Spleen (tissue), 11 donors: Measurements from ENCODE around the gene MEGF6. TPM values are rescaled to one million over a fixed set of nuclear protein-coding genes. Genes with fewer than 3 reads are reported as not detected.
A peak's percentile ranks its signal among the peaks of the same experiment; 100 is the strongest.

Experiments
- DNase-seq: peaks from one replicate; pipeline ENCODE4 v3.0.0-alpha.2; 2020
- H3K27ac ChIP-seq, 8 donors: fragments of 200-600 bp; sonication (generic) in 7 of 8; 1 replicate in 4 of 8; 2 replicates in 4 of 8; pipeline versions ENCODE4 v1.5.0 to v1.8.0; 2016 to 2021; ENCODE audit warnings: inconsistent platforms in 4 of 8, mild to moderate bottlenecking in 4 of 8, moderate library complexity in 1 of 8
- H3K27me3 ChIP-seq, 7 donors: fragments of 200-600 bp; sonication (generic) in 6 of 7; replicated peaks in 1 of 7; 1 replicate in 4 of 7; 2 replicates in 3 of 7; pipeline versions ENCODE4 v1.5.0 to v1.8.0; 2016 to 2021; ENCODE audit warnings: inconsistent platforms in 3 of 7, mild to moderate bottlenecking in 1 of 7
- H3K36me3 ChIP-seq, 6 donors: fragments of 200-600 bp; sonication (generic) in 5 of 6; 1 replicate in 4 of 6; 2 replicates in 2 of 6; pipeline versions ENCODE4 v1.5.0 to v1.8.0; 2016 to 2021; ENCODE audit warnings: inconsistent platforms in 2 of 6
- H3K4me1 ChIP-seq, 6 donors: fragments of 200-600 bp; sonication (generic) in 5 of 6; 1 replicate in 3 of 6; 2 replicates in 3 of 6; pipeline versions ENCODE4 v1.5.0 to v1.8.0; 2016 to 2021; ENCODE audit warnings: inconsistent platforms in 3 of 6
- H3K4me3 ChIP-seq, 8 donors: fragments of 200-600 bp; sonication (generic) in 7 of 8; 1 replicate in 4 of 8; 2 replicates in 4 of 8; pipeline versions ENCODE4 v1.5.0 to v1.8.0; 2016 to 2021; ENCODE audit warnings: inconsistent platforms in 4 of 8, mild to moderate bottlenecking in 4 of 8, moderate library complexity in 2 of 8
- H3K9me3 ChIP-seq, 8 donors: fragments of 200-600 bp; sonication (generic) in 7 of 8; 1 replicate in 4 of 8; 2 replicates in 4 of 8; pipeline versions ENCODE4 v1.5.0 to v1.8.0; 2016 to 2021; ENCODE audit warnings: inconsistent platforms in 4 of 8
- CTCF ChIP-seq, 11 experiments: fragments of 200-600 bp in 7 of 11; fragments of 450-650 bp in 4 of 11; sonication (generic) in 4 of 11; IDR thresholded peaks in 8 of 11; conservative IDR thresholded peaks in 3 of 11; 1 replicate in 7 of 11; 2 replicates in 4 of 11; pipeline versions ENCODE4 v1.4.0 to v1.8.0; 2016 to 2021; ENCODE audit warnings: antibody characterized with exemption in 11 of 11, inconsistent platforms in 4 of 11, mild to moderate bottlenecking in 1 of 11
- POLR2A ChIP-seq, 3 donors: fragments of 450-650 bp; IDR thresholded peaks; one replicate each; pipeline ENCODE4 v1.5.1; 2017; ENCODE audit warnings: antibody characterized with exemption in 3 of 3, mild to moderate bottlenecking in 1 of 3
- POLR2AphosphoS5 ChIP-seq, 3 donors: sonication (generic); formaldehyde crosslinking; IDR thresholded peaks; one replicate each; pipeline ENCODE4 v1.5.1; 2017; ENCODE audit warnings: antibody characterized with exemption in 3 of 3
- WGBS, 5 donors: extraction: QIAGEN DNeasy Blood & Tissue Kit in 3 of 5; methylation state at CpG; one replicate each; pipeline versions ENCODE4 v1.1.5 to v1.1.7; 2013 to 2018; 5-methylcytosine and 5-hydroxymethylcytosine counted together
- intact Hi-C: fragments of 100-400 bp; cut with DNase I; formaldehyde crosslinking; loops from one replicate; pipeline ENCODE4 v1.15.0; 2023; ENCODE audit warnings: low total_unique reads
- polyA plus RNA-seq, 3 donors: library from polyadenylated mRNA; stranded (reverse); fragments of 200-250 nt; gene quantifications; one replicate each; pipeline ENCODE4 v1.2.1, GENCODE V29; 2013
- total RNA-seq, 7 donors: library from RNA; depleted of rRNA in 3 of 7; stranded (reverse); fragments of >200 nt in 3 of 7; fragmentation: NEBNext Ultra II Directional in 4 of 7; extraction: Animal tissue kit (Norgen Biotek cat#: 25700) in 4 of 7; gene quantifications; one replicate each; pipeline versions ENCODE4 v1.1.0 to v1.2.1, GENCODE V29; 2016 to 2021
- donor health status: healthy with polysubstance abuse.
- donor health status: DM: no; HTN: no; CAD: no; lungs with moderate emphysema.
- donor health status: DM: no; HTN: no; CAD: no.
- donor health status: Bipolar disorder and iron deficiency.
- donor health status: healthy.
- donor health status: DM: no; HTN: no; CAD: no.
- donor health status: DM: yes; HTN: yes; CAD: no.

The MEGF6 gene
- total and polyA plus RNA-seq, 10 donors: 8.7 to 39.5 (median 20.3) TPM

- peak; percentile 62 for DNase-seq
- peaks cover 7 to 32% (median 22%) of the 10 kb centered on the region in 6 donors for H3K4me1 ChIP-seq
- H3K27me3 ChIP-seq: peaks cover 0 to 2% (median 1%) of the 10 kb centered on the region in 7 donors
- WGBS, 5 donors: 96 to 99% (median 97%) methylated on average over 33 to 43 of the region's 43 CpGs
- no peak overlapping the region for H3K4me3 ChIP-seq
- no peak overlapping the region for H3K27ac ChIP-seq
- TF ChIP-seq POLR2A (IDR thresholded peaks at IDR 0.05) (no peak), POLR2AphosphoS5 (IDR thresholded peaks at IDR 0.05) (no peak), CTCF (IDR thresholded peaks at IDR 0.05 in 8 of 11, conservative IDR thresholded peaks at IDR 0.05 in 3 of 11) (no peak)
- peaks cover 0 to 71% (median 37%) of the 10 kb centered on the region in 6 donors for H3K36me3 ChIP-seq
- intact Hi-C loops: no loop called here
- no peaks in the 10 kb centered on the region for H3K9me3 ChIP-seq
Observed at GRCh38 chr1:3645247-3645646, 33.9 kb upstream of the MEGF6 start.

DNA sequence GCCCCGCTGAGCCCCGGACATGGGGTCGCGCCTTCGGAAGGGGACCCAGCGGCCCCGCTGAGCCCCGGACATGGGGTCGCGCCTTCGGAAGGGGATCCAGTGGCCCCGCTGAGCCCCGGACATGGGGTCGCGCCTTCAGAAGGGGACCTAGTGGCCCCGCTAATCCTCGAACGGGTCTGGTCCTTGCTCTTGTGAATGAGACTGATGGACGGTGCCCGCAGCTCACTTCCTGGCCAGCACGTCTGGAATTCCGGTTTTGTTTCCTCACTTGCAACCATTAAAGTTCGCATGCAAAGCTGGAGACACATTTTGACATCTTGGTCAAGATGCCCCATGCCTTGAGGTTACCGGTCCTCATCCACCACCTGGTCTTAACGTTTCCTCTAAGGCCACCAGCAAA is 33.0 kb upstream of the MEGF6 start:
- Histone ChIP-seq H3K4me1 (peaks cover 4 to 24% (median 16%) of the 10 kb centered on the region in 6 donors), H3K27me3 (no peaks in the 10 kb centered on the region), H3K36me3 (peaks cover 0 to 81% (median 46%) of the 10 kb centered on the region in 6 donors), H3K4me3 (no peak overlapping the region), H3K9me3 (no peaks in the 10 kb centered on the region), H3K27ac (no peak overlapping the region)
- TF ChIP-seq POLR2AphosphoS5 (IDR thresholded peaks at IDR 0.05): no peak
- no peak for TF ChIP-seq CTCF (IDR thresholded peaks at IDR 0.05 in 8 of 11, conservative IDR thresholded peaks at IDR 0.05 in 3 of 11)
- TF ChIP-seq POLR2A (IDR thresholded peaks at IDR 0.05): no peak
- intact Hi-C loops: no loop called here
- DNase-seq: peak; percentile 28
- 87 to 95% (median 94%) methylated on average over 5 to 23 of the region's 25 CpGs for WGBS, 5 donors

DNA sequence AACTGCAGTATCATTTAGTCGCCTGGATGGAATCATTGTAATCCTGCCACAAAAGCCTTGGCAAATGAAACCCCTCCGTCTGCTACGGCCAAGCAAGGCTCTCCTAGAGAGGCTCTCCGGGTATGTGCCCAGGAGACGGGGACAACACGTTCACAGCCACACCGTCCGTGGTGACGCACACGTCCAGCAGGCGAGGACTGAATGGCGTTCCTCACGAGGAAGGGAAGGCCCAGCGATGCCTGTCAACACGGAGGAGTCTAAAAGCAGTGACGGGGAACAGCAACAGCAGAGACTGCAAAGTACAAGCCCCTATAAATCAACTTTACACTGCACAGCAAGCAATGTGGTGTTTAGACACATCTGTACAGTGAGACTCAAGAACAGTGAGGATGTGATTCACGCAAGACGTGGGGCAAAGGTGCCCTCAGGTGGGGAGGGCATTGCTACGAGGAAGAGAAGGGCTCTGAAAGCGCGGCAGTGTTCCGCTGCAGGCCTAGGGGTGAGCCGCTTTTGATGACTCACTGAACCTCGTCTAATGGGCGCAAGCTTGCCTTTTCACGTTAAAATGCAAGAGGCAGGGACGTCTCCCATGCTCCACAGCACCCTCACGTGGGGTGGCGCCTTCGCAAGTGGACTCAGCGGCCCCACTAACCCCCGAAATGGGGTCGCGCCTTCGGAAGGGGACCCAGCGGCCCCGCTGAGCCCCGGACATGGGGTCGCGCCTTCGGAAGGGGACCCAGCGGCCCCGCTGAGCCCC is 31.8 kb upstream of the MEGF6 start:
- peaks cover 0 to 12% (median 4%) of the 10 kb centered on the region in 6 donors for H3K4me1 ChIP-seq
- peaks cover 0 to 93% (median 58%) of the 10 kb centered on the region in 6 donors for H3K36me3 ChIP-seq
- TF ChIP-seq CTCF (IDR thresholded peaks at IDR 0.05 in 8 of 11, conservative IDR thresholded peaks at IDR 0.05 in 3 of 11) (no peak), POLR2A (IDR thresholded peaks at IDR 0.05) (no peak), POLR2AphosphoS5 (IDR thresholded peaks at IDR 0.05) (no peak)
- DNase-seq: peak; percentile 54
- H3K4me3 ChIP-seq: no peak overlapping the region
- WGBS, 5 donors: 91 to 96% (median 95%) methylated on average over 32 to 43 of the region's 43 CpGs
- H3K27me3 ChIP-seq: no peaks in the 10 kb centered on the region
- no peak overlapping the region for H3K27ac ChIP-seq
- intact Hi-C loops: no loop called here
- no peaks in the 10 kb centered on the region for H3K9me3 ChIP-seq

DNA sequence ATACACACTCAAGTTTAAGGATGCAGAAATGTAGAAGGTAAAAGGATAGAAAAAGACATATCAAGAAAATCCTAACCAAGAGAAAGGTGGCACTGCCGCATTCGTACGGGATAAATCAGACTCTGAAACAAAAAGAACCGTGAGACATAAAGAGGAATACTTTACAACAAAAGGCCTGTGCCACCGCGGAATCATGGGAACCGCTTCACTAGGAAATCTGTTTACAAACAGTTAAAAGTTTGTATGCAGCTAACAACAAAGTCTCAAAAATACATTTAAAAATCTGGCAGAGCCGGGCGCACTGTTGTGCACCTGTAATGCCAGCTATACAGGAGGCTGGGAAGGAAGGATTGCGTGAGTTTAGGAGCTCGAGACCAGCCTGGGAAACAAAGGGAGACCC is 30.5 kb upstream of the MEGF6 start:
- Histone ChIP-seq H3K9me3 (no peaks in the 10 kb centered on the region), H3K27me3 (no peaks in the 10 kb centered on the region), H3K4me1 (no peaks in the 10 kb centered on the region), H3K27ac (no peak overlapping the region), H3K36me3 (peaks cover 0 to 94% (median 64%) of the 10 kb centered on the region in 6 donors), H3K4me3 (no peak overlapping the region)
- intact Hi-C loops: no loop called here
- WGBS, 5 donors: 95 to 98% (median 96%) methylated on average over 11 of the region's 11 CpGs
- DNase-seq: peak; percentile 33
- no peak for TF ChIP-seq POLR2A (IDR thresholded peaks at IDR 0.05)
- TF ChIP-seq POLR2AphosphoS5 (IDR thresholded peaks at IDR 0.05): no peak
- TF ChIP-seq CTCF (IDR thresholded peaks at IDR 0.05 in 8 of 11, conservative IDR thresholded peaks at IDR 0.05 in 3 of 11): no peak
